HuH-7.5 (cell line): ENCODE data around the gene PANK4.

ENCODE experiments used
- DNase-seq: peaks from one replicate; pipeline ENCODE4 v3.0.0; 2011; ENCODE audit warnings: low spot score

Gene PANK4

DNA sequence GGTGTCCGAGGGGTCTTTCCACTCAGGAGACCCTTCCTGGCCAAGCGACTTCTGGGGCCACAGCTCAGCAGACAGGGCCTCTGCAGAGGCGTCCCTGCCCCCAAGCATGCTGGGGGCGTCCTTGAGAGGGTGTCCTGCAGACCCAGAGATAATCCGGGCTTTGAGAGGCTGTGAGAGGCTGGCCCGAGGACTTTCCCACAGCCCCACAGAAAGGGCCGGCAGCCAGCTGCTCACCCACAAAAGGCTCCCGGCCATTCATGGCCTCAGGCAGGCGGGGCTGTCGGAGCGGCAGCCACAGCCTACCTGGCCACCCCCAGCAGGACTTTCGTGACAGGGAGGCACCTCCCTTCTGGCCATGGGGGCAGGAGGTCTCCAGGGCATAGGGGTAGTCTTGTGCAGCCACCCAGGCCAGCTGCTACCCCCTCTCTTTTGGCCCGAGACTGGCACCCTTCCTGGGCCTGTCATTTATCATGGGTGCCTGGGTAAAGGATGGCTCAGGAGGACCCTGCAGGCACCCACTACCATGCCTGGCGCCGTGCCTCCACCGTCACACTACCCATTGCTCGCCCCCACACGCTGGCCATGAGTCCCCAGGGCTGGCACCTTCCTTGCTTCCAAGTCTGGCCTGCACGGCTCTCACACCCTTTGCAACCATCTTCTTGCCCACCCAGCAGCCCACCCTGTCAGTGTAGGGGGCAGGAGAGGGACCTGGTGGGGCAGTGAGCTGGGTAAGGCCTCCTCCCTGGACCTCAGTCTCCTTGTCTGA lies 18.7 kb upstream of the PANK4 start:
- no peak for DNase-seq

DNA sequence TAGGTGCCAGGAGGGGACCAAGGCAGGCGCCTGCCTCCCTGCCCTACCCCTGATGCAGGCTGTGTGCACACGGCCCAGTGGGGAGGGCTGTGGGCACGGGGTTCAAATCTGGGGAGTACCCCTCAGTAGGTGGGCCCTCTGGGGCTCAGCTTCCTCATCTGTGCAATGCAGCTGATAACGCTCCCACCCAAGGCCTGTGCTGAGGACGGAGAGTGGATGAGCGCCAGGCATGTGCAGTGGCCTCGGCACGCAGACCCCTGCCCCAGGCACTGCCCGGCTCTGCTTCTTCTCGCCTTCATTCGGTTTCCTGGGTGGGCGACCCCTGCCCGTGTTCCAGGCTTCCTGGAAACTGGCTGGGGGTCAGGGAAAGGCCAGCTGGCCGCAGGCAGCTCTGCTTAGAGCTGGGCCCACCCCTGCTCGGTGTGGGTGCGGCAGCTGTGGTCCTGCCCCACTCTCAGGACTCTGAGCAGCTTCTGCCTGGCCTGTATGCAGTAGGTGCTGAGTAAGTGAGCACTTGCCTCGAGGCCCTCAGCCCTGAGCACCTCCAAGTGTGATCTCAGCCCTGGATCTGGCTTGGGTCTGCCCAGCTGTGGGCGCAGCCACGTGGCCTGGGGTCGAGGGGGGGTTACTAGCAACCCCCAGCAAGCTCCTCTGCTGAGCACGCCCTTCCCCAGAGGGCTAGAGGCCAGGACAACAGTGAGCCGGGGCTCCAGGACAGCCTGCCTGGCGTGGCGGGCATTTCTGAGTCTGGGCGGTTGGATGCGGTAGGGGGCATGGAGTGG lies 17.9 kb upstream of the PANK4 start:
- no peak for DNase-seq

DNA sequence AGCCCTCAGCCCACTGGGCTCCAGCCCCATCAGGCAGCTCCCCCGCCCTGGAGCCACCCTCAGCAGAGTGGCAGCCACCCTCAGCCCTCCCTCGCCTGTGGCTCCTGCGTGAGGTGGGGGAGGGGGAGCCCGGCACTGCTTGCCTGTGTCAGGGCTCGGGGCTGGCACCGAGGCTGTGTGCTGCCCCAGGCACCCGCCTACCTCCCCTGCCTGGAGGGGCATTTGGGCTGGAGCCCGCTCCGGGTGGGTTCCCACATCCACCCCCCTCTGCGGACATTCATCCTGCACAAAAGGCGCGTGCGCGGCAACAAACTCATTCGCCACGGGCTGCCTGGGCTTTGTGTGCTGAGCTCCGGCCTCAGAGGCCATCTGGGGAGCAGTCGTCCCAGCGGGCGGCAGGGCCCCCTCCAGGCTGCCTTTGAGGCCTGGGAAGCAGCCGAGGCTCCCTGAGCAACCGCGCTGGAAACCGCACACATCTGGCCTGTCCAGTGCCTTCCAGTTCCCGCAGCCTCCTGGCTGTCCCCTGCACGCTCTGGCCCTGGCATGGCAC lies 17.2 kb upstream of the PANK4 start:
- DNase-seq, result no peak

DNA sequence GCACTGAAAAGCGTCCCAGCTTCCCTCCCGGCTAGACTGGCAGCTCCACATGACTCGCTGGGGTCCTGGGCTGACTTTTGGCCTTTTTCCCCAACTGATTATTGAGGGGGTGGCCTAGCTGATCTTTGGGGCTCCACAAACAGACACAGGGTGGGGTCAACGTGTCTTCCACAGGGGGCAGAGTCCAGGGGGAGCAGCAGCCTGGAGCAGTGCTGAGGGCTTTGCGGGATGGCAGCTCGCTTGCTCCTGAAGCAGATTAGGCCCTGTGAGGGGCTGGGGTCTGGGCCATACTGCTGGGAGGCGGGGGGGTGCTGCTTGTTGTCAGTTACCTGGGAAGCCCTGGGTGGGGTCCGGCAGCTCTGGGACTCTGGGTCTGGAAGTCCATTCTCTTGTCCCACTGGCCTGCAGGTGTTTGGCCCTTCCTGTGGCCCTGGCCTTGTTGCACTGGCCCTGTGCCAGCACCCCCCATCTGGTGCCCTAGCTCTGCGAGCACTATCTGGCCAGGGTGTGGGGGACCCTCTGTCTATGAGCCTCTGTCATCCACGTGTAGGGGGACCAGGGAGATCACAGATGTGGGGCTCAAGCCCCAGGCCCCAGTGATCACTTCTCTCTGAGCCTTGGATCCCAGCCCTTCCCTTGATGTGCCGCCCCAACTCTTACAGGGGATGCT lies 16.0 kb upstream of the PANK4 start:
- DNase-seq, result no peak

DNA sequence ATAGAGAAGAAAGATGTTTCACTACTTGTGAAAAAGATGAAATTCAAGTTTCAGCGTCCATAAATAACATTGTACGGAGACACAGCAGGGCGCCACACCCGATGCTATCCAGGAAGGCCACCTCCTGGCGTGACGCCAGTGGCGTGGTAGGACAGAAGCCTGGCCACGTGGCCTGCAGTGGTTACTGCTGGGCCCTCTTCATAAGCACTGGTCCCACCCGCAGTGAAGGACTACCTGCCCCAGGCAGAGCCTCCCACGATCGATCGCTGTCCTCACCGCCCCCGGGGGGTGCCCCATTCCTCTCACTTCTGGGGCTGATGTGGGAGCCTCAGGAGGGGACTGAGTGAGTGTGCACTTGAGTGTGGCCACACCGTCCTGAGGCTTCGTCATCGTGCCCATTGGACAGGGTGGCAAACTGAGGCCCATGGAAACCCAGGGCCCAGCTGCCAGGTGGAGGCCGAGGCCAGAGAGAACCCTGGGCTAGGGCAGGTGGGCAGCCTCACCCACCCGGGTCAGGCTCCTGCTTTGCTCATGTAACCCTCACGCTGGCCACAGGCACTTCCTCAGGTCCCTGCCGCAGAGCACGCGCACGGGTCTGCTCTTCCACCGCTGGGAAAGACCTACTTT lies 15.3 kb upstream of the PANK4 start:
- DNase-seq, result no peak

DNA sequence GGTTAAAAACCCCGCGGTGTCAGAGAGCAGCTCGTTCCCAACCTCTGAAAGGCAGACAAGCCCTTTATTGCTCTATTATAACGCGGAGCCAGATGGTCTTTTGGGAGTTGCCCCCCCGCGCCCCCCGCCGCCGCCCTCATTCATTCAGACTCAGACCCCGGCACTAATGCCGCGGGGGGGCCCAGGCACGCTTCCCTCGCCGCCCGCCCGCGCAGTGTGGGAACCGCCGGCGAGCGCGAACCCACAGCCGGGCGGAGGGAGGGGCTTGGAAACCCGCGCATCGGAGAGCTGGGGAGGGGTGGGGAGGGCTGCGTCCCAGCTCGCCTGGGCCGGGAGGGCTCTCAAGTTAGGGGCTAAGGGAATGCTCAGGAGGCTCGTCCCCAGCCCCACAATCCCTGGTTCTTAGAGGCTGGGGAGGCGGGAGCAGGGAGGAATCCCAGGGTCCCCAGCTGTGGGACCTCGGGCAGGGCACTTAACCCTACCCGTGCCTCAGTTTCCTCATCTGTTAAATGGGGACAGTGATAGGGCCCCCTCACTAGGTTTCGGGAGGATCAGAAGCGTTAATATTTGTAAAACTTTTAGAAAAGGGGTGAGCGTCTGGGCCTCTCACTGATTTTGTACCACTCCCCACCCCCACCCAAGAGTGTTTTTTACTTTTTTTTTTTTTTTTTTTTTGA lies 14.6 kb upstream of the PANK4 start:
- no peak for DNase-seq

DNA sequence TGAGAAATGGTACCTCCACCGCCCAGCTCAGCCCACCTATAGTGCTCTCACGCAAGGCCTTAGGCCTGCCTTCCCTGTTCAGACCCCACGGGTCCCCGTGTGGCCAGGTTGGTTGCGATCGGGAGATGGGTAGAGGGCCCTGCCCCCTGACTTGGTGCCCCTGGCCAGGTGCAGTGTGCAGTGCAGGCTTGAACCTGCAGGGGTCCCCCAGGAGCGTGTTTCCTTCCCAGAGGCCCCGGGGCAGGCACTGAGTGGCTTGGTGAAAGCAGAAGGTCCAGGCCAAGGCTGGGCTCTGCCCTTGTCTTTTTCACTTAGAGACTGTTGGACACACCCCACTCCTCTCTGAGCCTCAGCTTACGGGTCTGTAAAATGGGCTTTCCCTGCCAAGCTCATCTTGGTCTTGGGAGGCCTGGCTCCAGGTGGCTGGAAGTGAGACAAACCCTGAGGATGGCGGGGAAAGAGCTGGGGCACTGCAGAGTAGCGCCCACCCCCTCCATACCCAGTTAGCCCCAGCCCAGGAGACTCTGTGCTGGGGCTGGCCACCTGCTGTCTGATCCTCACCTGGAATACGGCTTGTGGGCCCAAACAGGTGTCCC lies 13.0 kb upstream of the PANK4 start:
- DNase-seq, result peak; percentile 63

DNA sequence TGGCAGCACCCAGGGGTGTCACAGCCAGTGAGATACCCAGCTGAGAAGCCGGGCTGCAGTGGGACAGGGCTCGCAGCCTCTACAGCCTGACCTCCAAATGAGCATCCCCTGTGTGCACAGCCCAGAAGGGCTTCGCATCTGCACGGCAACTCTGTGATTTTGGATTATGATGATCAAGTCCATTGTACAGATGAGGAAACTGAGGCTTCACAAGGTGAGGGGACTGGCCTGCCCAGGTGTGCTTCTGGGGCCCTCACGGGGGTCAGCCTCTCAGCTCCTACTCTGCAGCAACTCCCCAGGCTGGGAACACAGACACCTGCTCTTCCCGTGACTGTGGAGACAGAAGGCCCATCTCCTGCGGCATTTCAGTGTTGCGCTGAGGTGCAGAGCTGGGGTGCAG lies 12.5 kb upstream of the PANK4 start:
- DNase-seq, result no peak

DNA sequence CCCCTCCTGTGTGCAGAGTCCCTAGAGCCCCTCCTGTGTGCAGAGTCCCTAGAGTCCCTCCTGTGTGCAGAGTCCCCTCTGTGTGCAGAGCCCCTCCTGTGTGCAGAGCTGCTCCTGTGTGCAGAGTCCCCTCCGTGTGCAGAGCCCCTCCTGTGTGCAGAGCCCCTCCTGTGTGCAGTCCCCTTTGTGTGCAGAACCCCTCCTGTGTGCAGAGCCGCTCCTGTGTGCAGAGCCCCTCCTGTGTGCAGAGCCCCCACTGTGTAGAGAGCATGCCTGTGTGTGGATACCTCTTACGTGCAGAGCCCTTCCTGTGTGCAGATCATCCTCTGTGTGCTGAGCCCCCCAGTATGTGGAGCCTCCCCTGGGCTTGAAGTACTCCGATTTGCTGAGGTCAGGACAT lies 12.0 kb upstream of the PANK4 start:
- no peak for DNase-seq

DNA sequence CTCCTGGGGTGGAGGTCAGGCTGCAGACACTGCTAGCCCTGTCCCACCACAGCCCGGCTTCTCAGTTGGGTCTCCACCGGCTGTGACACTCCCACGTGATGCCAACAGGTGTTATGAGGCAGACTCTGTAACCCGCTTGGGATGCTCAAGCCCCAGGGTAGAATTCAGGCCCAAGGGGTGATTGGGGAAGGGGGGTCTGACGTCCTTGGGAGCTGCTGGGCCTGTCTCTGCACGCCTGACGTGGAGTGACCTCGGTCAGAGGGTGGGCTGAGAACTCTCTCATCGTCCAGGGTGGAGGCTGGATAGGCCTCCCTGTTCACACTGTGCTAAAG lies 11.4 kb upstream of the PANK4 start:
- no peak for DNase-seq

DNA sequence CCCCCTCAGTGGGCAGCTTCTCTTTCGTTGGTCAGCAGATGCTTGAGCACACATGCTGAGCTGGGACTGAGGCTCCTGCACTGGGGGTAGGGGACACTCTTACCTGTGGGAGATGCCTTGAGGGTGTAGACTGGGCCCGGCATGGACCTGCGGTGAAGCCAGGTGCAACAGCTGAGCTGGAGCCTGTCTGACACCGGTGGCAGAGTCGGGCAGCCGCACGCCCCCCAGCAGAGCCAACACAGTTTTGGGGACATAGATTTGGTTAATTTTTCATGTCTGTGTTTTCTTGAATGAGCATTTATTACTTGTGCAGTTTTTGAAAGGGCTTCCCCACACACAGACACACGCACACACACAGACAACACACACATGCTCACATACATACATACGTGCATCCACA lies 9.6 kb upstream of the PANK4 start:
- no peak for DNase-seq

DNA sequence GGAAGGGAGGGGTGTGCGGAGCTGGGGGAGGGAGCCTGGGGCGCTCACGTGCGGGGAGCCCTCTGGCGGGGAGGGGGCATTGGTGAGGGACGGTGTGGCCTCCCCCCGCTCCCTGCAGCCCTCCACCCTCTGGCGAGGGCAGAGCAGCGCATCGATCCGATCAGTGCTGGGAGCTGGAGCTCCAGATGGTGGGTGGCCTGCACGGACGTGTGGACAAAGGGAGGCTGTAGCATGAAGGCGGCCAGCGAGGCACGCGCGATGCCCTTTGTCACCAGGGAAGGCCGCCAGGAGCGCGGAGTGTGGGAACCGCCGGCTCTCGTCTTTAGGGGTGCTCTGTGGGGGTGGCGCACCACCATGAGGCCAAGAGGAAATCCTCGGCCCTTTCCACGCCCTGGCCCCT lies 9.1 kb upstream of the PANK4 start:
- DNase-seq, result no peak

DNA sequence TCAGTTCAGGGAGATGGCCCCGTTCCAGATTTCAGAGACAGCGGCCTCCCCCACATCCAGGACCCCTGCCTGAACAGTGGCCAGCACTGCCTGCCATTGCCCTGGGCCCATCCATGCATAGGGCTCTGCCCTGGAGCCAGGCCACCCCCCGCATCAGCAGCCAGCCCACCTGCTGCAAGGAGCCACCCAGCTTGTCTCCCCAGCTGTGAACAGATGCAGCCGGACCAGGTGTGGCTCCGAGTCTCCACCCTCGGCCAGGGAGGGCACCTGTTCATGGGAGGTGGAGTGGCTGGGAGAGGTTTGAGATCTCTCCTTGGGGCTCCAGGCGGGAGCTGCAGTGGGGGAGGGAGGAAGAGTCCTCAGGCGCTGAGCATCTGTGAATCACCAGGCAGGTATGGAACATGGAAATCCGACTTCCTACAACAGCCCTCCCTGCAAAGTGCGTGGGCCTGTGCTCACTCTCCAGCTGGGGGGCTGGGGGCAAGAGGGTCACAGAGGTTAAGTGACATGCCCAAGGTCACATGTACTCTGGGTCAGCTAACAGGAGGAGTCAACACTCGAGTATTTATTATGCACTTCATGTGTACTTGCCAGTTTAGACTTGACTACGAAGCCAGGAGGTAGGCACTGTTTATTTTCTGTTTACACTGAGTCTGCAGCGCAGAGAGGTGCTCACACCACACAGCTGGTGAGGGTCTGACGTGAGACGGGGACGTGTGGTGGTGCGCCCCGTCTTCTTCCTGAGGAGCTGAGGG lies 8.5 kb upstream of the PANK4 start:
- DNase-seq, result no peak

DNA sequence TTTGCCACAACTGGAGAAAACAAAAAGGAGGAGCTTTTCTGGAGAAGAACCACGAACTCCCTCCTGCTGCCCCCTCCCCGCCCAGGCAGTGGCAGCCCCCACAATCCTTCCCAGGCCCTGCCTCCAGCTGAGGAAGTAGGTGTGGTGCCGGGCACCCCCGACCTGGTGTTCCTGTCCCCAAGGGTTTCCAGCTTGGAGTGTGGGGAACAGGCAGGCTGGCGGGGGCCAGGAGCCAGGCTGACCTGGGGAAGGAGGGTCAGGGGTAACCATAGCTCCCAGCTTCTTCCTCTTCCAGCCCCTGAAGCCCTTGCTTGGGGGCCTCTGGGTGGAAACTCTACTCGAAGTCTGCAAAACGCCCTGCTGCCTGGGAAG lies 7.9 kb upstream of the PANK4 start:
- no peak for DNase-seq

DNA sequence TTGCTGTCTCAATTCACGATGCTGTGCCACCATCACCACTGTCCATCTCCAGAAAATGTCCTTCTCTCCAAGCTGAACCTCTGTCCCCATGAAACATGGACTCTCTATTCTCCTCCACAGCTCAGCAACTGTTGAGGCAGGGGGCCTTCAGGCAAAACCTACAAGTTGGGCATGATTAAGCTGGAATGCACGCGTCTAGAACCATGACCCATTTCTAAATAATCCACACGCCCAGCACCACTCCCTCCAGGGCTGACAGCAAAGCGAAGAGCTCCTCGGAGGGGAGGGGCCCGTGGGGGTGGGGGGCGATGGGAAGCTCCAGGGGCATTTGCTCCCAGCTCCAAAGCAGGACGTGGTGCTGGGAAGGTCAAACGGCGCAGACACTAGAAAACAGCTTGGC lies 7.0 kb upstream of the PANK4 start:
- no peak for DNase-seq

DNA sequence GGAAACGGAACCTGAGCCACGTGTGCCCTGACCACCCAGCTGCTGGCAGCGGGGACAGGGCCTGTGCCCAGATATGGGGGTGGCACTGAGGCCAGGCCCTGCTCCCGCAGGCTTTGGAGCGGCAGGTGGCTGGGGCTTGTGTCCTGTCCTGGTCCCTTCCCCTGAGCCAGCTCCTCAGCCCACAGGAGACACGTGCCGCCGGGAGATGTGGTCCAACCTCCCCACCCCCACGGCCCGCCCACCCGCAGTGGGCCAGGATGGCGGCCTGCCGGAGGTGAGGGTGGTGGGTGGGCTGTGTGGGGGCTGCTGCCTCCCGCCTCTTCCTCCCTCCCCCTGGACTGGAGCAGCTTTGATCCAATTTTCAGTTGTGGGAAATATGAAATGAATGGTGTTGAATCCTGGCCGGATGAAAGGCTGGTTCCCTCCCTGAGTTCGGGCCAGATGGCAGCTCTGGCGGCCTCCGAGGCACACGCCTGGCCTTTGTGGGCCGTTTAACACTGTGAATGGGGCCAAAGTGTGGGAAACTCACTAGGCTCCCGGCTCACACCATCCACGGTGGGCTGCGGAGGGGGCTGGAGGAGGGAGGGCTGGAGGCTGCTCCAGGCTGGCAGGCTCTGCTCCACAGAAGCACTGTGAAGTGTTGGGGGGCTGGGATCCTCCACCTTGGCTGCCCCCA lies 6.2 kb upstream of the PANK4 start:
- DNase-seq, result no peak

DNA sequence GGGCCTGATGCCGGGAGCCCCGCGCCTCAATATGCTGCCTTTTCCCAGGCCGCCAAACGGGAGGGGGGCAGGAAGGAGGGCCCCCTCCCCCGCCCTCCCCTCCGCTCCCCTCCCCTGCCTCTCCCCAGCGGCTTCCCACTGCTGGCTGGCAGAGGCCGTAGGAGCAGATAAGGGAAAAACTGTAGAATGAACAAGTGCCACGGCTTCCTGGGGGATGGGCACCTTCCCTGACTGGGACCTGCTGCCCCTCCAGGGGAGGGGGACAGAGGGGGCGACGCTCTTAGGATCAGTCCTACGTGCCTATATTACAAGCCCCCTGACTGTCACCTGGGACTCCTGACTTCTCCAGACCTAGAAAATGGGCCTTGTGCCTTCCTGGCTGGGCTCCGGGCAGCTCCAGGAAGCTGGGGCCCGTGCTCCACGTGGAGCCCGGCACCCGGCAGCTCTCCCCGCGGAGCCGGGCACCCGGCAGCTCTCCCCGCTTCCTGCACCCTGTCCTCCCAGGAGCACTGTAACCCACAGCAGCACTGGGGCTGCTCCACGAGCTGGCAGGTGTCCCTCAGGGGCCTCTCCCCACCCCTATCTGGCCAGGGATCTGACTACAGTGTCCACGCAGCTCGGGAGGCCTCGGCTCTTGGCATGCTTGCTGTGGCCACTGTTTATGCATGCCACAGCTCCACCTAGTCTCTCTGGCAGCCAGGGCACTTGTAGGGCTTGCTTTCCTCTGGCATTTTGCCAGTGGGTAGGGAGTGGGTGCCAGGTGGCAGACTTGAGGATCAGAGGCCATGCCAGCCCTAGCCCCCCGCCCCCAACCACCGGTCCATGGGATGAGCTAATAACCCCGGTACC lies 4.3 kb upstream of the PANK4 start:
- DNase-seq, result no peak

DNA sequence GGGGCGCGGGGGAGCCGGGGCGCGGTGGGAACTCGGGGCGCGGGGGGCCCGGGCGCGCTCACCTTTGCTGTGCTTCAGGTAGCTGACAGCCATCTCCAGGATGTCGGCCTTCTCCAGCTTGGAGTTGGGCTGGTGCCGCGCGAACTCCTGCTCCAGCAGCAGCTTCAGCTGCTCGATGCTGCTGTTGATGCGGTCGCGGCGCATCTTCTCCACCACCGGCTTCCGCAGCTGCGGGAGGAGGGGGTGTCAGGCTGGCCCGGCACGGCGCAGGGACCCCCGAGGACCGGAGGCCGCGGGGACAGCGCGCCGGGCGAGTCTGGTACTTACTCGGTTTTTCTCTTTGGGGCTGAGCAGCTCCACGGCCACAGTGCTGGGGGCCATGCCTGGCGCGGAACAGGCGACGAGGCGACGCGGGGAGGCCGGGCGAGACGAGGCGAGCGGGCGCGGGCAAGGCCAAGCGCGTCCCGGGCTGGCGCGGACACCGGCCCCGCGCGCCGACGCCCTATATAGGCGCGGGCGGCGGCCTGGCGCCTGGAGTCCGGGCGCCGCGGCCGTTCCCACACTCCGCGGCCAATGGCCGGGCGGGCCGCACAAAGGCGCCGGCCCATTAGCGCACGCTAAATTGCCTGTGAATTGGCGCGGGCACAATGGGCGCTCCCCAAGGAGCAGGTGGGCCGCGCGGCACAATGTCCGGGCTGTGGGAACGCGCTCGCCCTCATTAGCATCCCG lies 3.6 kb upstream of the PANK4 start, which contains the start of gene HES5:
TSS of gene HES5 (minus strand) at position 480 of the 729 bp plus-strand sequence. CDS start at position 381, 99 bp downstream.
- no peak for DNase-seq
